GM12873 (cell line): ENCODE measurements around the gene SFMBT2.

Experiments
- TF ChIP-seq, protein P1 (sequence below): IDR thresholded peaks from 2 replicates; pipeline ENCODE4 v1.5.1; 2012; ENCODE audit warnings: low read depth, mild to moderate bottlenecking, moderate library complexity, low read length, control low read depth; ENCODE audit not compliant: insufficient read depth; ENCODE audit errors: missing control alignments

SFMBT2 gene

DNA sequence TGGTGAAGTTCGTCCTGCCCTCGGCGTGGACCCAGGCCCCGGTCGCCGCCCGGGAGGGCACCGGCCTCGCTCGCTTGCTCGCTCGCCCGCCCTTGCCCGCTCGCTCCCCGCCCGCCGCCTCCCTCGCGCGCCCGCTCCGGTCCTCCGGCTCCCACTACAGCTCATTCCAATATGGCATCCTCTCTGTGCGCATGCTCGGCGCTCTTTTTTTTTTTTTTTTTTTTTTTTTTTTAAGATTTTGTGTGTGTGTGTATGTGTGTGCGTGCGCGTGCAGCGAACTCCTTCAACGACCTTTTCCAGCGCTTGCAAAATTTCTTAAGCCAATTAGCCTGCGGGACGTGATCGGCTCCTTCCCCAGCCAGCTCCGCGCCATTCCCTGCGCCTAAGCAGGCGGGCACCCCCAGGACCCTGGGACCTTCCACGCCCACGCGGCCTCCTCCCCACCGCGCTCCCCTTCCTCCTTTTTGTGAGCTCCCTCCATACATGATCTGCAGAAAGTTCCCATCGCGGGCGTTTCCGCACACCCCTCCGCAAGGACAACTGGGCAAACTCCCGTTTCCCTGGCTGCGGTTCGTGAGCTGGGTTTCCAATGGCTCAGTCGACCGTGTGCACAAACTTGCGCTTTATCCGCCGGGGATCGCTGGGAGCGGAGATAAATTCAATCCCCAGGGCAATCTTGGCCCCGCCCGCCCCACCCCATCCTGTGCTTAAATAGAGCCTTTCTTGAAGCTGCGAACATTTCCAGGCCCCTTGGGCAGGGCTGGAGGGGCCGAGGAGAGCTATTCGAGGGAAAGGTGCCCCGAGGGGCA, at the start of gene SFMBT2:
Gene SFMBT2 (minus strand): TSS at position 173 of the 809 bp plus-strand sequence. CDS start 29,136 bp downstream, outside the sequence.
- TF ChIP-seq, protein P1, sequence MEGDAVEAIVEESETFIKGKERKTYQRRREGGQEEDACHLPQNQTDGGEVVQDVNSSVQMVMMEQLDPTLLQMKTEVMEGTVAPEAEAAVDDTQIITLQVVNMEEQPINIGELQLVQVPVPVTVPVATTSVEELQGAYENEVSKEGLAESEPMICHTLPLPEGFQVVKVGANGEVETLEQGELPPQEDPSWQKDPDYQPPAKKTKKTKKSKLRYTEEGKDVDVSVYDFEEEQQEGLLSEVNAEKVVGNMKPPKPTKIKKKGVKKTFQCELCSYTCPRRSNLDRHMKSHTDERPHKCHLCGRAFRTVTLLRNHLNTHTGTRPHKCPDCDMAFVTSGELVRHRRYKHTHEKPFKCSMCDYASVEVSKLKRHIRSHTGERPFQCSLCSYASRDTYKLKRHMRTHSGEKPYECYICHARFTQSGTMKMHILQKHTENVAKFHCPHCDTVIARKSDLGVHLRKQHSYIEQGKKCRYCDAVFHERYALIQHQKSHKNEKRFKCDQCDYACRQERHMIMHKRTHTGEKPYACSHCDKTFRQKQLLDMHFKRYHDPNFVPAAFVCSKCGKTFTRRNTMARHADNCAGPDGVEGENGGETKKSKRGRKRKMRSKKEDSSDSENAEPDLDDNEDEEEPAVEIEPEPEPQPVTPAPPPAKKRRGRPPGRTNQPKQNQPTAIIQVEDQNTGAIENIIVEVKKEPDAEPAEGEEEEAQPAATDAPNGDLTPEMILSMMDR: no peak

DNA sequence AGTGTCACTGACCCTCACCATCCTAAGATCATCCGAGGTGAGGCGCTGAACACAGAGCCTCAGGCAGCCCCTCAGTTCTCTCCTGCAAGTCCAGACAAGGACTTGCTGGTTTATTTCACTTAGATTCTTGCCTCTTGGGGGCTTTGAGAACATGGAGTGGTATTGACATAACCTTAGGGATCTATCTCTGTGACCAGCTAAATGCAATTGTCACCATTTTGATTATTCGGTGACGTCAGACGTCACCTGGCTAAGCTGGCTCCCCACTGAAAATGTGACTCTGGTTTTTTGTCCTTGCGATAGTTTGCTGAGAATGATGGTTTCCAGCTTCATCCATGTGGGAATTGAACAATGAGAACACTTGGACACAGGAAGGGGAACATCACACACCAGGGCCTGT, 49.2 kb upstream of the SFMBT2 start:
- TF ChIP-seq, protein P1: no peak

DNA sequence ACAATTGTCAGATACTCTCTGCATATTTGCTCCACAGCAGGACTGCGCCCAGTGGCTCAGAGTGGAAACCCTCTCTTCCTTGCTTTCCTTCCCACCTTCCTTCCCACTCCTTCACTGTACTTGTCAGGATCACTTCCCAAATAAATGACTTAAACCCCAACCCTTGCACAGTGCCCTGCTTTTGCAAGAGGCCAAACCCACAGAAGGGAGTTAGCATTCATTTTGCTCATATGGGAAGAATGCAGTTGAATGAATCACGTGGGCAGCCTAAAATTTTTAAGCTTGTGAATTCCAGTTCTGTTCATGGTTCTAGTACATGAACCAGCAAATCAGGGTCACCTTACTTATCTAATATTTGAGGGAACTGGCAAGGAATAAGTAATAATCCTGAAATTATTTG, 47.7 kb upstream of the SFMBT2 start:
- TF ChIP-seq, protein P1: no peak

GRCh38 chr10:7457478-7458316, 46.9 kb upstream of the SFMBT2 start:
- TF ChIP-seq, protein P1: no peak

DNA sequence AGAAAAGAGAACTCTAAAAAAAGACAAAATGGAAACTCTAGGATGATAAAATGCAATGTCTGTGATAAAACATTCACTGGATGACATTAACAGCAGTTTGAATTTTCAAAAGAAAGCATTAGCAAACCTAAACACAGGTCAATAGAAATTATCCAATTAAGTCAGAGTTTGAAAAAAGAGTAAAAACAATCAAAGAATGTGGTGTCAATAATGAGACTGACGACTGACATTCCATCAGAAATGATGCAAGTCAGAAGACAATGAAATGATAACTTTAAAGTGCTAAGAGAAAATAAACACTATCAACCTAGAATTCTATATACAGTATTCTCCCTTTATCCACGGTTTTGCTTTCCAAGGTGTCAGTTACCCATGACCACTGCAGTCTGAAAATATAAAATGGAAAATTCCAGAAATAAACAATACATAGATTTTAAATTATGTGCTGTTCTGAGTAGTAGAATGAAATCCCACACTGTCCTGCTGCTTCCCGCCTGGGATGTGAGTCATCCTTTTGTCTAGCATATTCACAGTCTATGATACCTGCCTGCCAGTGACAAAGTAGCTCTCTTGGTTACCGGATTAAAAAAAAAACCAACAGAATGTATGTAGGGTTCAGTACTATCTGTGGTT, 38.3 kb upstream of the SFMBT2 start:
- TF ChIP-seq, protein P1: no peak

- TF ChIP-seq, protein P1: no peak
Observed at GRCh38 chr10:7445474-7446185, 34.8 kb upstream of the SFMBT2 start.
